Fibroblast of the conjunctiva (primary cell): ENCODE data around the gene CD79A.
A peak's percentile ranks its signal among the peaks of the same experiment; 100 is the strongest.

Experiments used
- DNase-seq: peaks from one replicate; pipeline ENCODE4 v3.0.0-alpha.2; 2010; ENCODE audit warnings: low read depth

The CD79A gene

DNA sequence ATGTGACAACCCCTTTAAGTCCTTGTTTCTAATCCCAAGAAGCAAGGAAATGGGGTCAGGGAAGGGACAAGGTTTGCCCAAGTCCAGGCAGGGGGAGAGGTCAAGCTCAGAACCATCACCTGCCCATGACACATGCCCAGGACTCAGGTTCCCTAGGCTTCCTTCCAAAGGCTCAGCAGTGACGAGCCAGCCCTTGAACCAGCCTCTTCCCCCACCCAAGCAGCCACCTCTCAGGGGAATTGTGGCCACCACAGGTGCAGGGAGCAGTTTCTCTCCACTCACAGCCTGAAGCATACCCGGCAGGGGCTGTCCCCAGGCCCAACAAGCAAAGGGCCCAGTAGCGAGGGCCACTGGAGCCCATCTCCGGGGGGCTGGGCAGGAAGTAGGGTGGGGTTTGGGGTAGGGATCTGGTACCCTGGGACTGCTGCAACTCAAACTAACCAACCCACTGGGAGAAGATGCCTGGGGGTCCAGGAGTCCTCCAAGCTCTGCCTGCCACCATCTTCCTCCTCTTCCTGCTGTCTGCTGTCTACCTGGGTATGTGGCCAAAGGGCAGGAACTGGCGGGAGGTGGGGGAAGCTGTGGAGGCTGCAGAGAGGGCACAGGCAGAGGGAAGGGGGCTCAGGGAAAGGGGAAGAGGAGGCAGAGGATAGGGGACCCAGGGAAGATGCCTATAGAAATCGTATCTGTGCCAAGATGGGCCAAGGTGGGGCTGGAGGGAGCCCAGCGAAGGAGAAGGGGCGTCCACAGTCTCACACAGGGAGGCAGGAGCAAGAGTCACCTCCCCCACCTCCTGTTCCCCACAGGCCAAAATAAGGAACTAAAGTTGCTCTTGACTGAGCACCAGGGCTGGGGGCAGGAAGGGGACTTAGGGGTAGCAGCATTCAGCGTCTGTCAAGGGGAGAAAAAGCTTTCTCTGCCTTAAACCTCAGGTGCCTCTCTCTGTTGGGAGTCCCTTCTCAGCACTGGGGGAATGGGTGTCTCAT lies at the start of gene CD79A:
TSS of gene CD79A (plus strand) at position 433 of the 986 bp plus-strand sequence. CDS start at position 459, 26 bp downstream.
- DNase-seq = no peak

DNA sequence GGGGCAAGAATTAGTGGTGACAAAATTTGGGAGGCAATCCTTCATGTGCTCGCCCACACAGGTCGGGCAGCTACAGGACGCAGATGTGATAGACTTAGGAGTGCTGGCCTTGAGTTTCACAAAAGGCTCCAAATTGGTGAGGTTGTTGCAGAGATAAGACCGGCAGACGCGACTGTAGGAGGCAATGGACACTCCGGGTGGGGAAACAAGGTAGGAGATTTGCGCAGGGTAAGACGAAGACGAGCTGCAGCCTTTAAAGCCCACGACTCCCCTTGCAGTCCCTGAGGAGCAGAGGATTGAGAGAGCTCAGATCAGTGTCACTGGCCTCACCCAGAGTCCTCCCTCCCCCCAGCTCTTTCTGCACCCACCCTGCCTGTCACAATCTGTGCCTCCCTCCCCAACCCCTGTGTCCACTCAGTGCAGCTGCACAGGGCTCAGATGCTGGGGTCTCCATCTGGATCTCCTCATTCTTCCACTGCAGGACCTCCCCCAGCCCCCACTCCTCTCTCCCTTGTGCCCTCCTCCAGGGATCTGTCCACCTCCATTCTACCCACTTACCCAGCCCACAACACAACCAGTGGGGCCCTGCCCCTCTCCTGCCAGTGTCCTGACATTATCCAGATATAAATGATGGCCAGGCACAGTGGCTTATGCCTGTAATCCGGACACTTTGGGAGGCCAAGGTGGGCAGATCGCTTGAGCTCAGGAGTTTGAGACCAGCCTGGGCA lies 38.9 kb upstream of the CD79A start:
- no peak for DNase-seq

DNA sequence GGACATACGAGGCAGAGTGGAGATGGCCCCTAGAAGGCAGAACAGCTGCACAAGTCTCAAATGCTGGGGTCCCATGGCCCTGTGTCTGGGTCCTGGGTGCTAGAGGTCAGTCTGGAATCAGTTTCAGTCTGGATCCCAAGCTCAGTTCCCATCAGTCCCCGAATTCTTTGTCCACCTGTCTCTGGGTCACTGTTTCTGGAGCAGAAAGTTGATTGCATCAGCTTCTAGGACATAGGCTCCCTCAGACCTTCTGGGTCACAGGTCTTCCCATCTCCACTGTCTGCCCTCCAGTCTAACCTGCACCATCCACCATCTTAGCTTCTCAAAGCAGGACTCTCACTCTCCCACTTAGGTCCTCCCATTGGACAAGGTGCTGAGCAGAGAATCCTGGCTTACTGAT lies 37.9 kb upstream of the CD79A start:
- DNase-seq = no peak

DNA sequence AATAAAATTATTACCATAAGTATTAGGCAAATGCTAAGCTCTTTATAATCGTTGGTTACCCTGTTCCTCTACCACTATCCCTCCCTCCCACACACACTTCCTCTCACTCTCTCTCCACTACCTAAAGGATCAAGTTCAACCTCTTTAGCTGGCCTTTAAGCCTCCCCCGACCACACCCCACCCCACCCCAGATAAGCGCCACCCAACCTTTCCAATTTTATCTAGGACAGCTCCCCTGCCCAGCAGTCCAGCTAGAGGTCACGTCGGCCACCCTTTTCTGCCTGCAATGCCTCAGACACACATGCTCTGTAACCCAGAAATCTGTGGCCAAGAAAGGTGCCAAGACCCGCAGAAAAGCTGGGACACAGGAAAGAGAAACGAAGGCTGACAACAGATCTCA lies 33.7 kb upstream of the CD79A start:
- DNase-seq = no peak

DNA sequence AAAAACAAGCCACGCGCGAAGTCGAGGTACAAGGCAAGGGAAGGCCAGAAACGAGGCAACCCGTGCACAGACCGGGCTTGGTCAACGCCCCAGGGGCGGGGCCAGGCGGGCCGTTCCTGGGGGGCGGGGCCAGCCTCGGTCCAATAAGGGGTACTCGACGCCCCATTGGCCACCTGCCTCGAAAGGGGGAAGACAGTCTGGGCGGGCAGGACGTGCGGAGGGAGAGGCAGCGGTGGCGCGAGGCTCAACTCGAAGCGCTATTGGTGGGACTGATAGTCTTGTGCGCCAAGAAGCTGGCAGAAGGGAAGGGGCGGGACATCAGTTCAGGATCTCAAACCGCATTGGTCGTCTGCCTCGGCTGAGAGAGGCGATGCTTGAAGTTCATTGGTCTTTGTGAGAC lies 32.5 kb upstream of the CD79A start, which contains the start of gene LYPD4:
TSS of gene LYPD4 (minus strand) at position 83 of the 400 bp plus-strand sequence. CDS start 5,398 bp downstream, outside the sequence.
- no peak for DNase-seq

DNA sequence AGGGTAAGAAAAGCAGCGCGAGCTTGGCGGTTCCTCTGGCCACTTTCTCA lies 32.3 kb upstream of the CD79A start, which contains the start of gene DMRTC2:
TSS of gene DMRTC2 (plus strand) at position 42 of the 50 bp plus-strand sequence. CDS start 2,387 bp downstream, outside the sequence.
- DNase-seq = no peak

DNA sequence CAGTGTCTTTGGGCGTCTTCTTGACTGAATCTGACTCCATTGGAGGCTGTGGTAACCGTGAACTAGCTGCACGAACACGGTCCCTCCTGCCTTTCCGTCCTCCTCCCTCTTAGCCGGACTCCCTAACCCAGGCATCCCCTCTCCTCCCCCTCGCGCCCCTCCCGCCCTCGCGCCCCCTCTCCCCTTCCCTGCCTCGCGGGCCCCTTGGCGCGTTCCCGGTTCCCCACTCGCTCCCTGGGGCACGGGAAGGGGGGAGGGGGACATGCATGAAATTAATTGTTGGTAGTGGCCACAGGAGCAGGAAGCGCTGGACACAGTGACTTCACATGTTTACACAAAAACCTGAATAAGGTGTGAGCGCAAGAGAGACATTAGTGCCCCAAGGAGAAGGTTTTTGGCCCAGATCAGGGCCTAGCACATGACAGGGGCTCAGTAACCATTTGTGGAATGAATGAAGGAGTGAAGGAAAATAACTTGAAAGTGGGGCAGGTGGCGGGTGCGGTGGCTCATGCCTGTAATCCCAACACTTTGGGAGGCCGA lies 32.0 kb upstream of the CD79A start:
- DNase-seq = no peak

DNA sequence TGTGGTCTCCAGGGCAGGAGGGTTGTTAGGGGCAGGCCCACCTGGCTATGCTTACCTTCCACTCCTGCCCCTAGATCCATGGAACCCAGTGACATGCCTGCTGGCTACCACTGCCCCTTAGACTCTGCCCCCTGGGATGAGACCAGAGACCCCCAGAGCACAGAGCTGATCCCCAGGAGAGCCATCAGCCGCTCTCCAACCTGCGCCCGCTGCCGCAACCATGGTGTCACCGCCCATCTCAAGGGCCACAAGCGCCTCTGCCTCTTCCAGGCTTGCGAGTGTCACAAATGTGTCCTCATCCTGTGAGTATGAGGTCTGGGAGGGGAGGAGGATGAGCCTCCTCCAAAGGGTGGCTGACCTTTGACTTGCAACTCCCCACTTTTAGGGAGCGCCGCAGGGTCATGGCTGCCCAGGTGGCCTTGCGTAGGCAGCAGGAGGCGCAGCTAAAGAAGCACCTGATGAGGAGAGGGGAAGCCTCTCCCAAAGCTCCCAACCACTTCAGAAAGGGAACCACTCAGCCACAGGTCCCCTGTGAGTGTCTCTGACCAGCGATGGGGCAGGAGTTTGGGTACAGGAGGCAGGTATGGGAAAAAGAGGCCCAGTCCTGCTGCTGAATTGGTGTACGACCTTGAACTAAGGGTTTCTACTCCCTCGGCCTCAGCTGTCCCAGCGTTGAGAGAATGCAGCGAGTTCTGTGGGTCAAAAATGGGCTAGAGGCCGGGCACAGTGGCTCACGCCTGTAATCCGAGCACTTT lies 29.6 kb upstream of the CD79A start:
- no peak for DNase-seq

DNA sequence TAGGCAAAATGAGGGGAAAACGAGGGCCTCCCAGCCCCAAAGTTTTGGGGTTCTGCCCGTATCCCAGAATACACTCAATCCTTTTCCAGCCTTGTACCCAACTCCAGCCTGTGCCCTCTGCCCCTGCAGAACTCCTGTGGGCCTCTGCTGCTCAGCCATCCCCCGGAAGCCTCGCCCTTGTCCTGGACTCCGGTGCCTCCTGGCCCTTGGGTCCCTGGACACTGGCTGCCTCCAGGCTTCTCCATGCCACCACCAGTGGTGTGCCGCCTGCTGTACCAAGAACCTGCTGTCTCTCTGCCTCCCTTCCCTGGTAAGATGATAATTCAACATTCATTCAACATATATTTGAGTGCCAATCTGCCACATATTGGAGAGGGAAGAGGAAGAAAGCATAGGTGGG lies 28.4 kb upstream of the CD79A start:
- no peak for DNase-seq

DNA sequence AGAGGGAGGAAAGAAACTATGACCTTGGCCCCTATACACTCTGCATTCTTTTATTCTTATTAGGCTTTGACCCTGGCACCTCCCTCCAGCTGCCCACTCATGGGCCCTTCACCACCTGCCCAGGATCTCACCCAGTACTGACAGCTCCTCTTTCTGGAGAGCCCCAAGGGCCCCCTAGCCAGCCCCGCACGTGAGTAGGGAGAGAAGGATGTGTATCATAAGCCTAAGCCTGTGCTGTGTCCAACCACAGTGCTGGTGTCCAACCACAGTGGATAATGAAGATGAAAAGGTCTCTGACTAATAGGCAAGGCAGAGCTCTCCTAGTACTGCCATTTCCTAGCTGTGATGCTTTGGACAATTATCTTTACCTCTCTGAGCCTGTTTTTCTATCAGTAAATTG lies 28.0 kb upstream of the CD79A start:
- no peak for DNase-seq

DNA sequence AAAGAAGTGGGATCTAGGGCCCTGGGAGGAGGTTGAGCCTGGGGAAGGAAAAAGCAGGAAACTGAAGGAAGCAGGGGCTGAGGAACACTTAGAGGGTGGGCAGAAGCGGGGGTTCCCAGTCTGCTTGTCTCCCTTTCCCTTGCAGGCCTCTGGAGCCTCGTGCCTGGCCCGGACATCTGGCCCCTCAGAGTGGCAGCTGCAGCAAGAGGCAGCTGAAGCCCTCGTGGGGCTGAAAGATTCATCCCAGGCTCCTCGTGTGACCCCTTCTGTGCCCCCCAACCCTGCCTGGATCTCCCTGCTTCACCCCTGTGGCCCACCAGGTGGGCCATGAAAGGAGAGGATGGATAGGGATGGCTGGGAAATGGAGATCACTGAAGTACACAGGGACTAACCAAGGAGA lies 26.7 kb upstream of the CD79A start:
- no peak for DNase-seq

DNA sequence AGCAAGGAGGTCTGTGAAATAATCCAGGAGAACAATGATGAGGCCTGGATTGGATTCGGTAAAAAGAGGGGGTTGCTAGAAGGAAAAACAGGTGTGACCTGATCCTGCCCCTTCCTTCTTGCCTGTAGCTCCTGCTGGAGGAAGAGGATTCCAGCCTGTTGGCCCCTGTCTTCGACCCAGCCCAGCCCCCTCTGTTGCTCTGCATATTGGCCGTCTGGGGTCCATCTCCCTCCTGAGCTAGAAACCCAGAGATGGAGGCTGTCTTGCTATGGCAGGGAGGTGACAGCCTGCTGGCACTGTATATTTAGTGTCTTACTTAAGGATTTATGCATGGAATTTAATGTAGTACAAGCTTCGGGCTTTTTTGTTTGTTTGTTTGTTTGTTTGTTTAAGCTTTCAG lies 25.6 kb upstream of the CD79A start:
- DNase-seq = no peak

DNA sequence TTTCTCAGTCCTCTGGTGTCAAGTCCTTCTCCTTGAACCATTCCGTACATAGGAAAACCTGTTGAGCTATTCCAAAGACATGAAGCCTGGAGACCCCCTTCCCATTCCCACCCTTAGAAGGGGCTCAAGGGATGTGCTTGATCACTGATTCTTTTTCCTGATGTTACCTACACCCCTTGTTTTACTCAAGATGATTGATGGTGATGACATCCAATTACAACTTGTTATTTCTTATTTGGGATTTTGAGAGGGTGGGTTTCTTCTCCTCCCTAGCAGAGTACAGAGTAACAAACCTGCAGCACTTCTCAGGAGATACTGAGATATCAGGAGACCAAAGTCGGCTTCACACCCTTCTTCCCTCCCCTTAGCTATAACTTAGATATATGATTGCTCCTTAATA lies 23.7 kb upstream of the CD79A start:
- no peak for DNase-seq

DNA sequence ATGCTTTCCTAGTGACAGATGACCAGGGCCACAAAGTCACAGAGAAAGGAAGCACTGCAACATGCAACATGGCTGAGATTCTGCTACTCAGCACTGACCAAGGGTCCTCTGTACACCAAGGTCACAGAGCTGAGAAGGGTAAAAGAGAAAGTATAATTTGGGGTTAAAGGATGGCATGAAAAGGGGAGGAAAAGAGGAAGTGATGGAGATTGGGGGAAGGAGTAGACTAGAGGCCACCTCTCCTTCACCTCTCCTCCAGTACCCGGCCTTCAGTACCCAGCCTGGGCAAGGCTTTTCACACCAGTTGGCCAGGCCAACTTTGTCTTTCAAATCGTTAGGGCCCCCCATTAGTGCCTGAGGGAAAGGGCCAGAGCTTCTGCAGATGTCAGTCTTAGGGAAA lies 23.3 kb upstream of the CD79A start:
- no peak for DNase-seq

DNA sequence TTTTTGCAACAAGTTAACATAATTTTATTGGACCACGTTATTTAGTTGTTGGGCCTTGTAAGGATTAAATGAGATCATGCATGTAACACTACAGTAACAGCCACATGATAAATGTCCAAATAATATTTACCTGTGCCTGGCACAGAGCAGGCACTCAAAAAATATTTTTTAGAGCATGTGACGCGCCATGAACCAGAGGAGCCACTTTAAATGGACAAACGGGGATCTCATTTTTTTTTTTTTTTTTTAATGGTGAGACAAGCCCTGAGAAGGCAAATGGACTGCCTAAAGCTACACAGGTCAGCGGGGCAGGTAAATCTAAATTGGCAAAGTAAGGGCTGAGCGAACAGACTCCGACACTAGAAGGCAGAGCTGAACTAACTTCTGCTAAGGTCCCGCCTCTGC lies 17.9 kb upstream of the CD79A start:
- no peak for DNase-seq

DNA sequence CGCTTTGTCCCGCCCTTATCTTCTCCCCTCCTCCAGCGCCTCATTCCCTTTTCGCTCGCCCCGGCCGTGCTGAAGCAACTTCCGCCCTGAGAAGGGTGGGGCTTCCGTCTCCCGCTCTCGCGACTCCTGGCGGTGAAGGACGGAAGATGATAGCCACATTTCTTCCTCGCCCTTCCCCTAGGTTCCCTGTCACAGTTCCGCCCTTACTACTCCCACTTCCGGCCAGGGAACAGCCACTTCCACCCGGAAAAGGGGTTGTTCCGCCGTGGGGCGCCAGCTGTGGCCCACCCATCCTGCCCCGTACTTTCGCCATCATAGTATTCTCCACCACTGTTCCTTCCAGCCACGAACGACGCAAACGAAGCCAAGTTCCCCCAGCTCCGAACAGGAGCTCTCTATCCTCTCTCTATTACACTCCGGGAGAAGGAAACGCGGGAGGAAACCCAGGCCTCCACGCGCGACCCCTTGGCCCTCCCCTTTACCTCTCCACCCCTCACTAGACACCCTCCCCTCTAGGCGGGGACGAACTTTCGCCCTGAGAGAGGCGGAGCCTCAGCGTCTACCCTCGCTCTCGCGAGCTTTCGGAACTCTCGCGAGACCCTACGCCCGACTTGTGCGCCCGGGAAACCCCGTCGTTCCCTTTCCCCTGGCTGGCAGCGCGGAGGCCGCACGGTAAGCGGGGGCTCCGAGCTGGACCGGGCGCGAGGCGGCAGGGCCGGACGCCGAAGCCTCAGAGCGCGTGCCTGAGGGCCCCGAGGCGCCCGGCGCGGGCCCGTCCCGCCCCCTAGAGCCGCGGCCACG lies 17.3 kb upstream of the CD79A start, which contains the start of gene RPS19:
TSS of gene RPS19 (plus strand) at position 638 of the 801 bp plus-strand sequence. CDS start 520 bp downstream, outside the sequence.
- peak; percentile 98 for DNase-seq

DNA sequence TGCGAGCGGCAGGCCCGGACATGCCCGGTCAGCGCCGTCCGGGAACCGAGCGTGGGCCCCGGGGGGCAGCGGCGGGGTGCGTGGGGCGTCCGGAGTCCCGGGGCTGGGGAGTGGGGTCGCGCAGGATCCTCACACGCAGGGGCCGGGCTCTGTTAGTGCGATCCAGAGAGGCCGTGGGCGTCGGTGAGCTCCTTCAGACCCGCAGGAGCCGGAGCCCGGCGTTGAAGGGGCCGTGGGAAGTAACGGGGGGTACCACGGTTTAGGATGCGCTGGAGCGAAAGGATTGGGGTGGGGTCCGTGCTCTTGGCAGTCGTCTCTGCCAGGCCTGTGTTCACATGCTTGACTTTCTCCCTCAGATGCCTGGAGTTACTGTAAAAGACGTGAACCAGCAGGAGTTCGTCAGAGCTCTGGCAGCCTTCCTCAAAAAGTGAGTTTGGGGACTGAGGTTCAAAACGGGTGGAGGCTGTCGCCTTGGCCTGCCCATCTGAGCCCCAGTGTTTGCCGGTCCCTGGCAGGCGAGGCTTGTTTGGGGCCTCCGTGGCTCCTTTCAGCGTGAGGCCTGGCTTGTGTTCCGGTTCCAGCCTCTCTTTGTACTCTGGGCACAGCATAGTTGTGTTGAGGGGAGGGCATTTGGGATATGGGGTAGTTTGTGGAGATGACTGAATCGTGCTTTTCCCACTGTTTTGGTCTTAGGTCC lies 16.5 kb upstream of the CD79A start:
- DNase-seq = no peak

DNA sequence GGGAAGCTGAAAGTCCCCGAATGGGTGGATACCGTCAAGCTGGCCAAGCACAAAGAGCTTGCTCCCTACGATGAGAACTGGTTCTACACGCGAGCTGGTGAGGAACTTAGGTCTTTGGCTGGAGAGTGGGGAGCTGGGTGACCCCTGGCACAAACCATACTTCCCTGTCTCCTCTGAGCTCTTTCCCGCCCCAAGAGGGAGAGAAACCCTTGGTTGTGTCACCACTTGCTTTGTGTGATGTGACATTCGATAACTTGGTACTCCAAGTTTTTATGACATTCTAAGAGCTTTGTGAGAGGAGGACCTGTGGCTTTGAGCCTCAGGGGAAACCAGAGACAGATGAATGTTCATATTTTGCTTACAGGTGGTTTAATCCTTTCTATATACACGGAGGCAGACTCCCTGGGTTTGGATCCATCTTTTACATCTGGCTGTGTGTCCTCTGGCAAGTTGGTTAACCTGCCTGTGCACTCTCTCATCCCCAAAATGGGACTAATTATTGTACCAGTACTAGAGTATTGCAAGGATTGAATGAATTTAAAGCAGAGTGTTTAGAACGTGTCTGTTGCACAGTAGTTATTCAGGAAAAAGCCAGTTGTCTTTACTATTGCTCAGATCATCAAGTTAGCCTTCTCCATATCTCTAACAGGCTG lies 15.8 kb upstream of the CD79A start:
- no peak for DNase-seq

DNA sequence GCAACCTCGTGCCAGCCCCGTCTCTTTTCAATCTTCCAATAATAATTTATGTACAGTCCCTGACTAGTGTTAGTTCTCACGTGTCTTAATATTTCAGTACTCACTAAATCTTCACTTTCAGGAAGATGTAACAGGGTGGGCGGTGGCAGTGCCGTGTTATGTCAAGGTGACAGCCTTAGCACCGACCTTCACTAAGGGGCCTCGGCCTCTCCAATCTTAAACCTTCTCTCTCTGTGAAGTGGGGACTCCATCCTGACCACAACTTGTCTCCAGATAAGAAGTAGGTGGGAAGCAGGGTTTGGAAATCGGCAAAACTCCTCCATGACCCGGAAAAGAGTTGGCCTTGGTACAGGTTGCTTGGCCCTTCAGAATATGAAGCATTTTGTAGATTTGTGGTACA lies 15.2 kb upstream of the CD79A start:
- DNase-seq = no peak

DNA sequence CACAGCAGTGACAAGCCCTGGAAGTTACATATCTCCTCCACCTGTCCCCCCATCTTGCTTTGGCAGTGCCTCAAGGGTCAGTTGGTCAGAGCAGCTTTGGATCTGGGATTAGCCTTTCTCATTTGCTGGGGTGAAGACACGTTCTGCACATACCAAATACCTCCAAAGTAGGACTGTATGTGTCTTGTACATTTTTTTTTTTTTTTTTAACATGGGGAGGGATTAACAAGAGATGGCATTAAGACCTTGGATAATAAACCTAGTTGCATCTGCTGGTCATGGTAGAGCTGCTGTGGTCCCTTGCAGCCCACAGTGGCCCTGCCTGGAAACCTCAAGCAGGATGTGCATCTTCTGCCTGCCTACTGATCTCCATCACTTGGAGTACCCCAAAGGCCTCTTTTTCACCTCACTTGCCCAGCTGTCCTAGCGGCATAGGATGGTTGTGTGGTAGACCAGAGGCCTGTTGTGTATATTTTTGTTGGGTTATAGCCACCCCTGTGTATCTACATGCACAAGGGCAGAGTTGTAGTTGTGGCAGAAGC lies 14.6 kb upstream of the CD79A start:
- DNase-seq = no peak
